HFFc6 (cell line): ENCODE data around the gene ZNF414. TPM values are rescaled to one million over a fixed set of nuclear protein-coding genes. Genes with fewer than 3 reads are reported as not detected.
A peak's percentile ranks its signal among the peaks of the same experiment; 100 is the strongest.

Experiments used
- DNase-seq: peaks from one replicate; pipeline ENCODE4 v3.0.0-alpha.2; 2018
- H3K27ac Mint-ChIP-seq: 2 replicates; pipeline ENCODE4 v1.8.0; 2020; ENCODE audit warnings: mild to moderate bottlenecking, mixed read lengths
- H3K27me3 Mint-ChIP-seq: 2 replicates; pipeline ENCODE4 v1.8.0; 2021; ENCODE audit warnings: mild to moderate bottlenecking, moderate library complexity, mixed read lengths; ENCODE audit not compliant: insufficient read depth
- H3K36me3 Mint-ChIP-seq: 2 replicates; pipeline ENCODE4 v1.8.0; 2021; ENCODE audit warnings: low read depth, mixed read lengths
- H3K4me1 Mint-ChIP-seq: 2 replicates; pipeline ENCODE4 v1.8.0; 2020; ENCODE audit warnings: low read depth, mixed read lengths
- H3K4me3 Mint-ChIP-seq: 2 replicates; pipeline ENCODE4 v1.8.0; 2020; ENCODE audit warnings: mild to moderate bottlenecking, moderate library complexity, mixed read lengths
- H3K9me3 Mint-ChIP-seq: 2 replicates; pipeline ENCODE4 v1.8.0; 2020; ENCODE audit warnings: mild to moderate bottlenecking, mixed read lengths
- CTCF ChIP-seq: fragments of 200-600 bp; sonication (generic); IDR thresholded peaks from 2 replicates; pipeline ENCODE4 v1.5.0; 2021; ENCODE audit warnings: antibody characterized with exemption, mild to moderate bottlenecking
- total RNA-seq, 6 experiments: library from RNA; stranded (reverse); fragmentation: NEBNext Ultra II Directional; extraction: Animal tissue kit (Norgen Biotek cat#: 25700); gene quantifications; 2 replicates in 1 of 6; 3 replicates in 5 of 6; pipeline ENCODE4 v1.2.3, GENCODE V29; 2021

The ZNF414 gene
- total RNA-seq, 6 experiments from 2014 or later, result 20.1 to 27.2 (median 25.5) TPM

DNA sequence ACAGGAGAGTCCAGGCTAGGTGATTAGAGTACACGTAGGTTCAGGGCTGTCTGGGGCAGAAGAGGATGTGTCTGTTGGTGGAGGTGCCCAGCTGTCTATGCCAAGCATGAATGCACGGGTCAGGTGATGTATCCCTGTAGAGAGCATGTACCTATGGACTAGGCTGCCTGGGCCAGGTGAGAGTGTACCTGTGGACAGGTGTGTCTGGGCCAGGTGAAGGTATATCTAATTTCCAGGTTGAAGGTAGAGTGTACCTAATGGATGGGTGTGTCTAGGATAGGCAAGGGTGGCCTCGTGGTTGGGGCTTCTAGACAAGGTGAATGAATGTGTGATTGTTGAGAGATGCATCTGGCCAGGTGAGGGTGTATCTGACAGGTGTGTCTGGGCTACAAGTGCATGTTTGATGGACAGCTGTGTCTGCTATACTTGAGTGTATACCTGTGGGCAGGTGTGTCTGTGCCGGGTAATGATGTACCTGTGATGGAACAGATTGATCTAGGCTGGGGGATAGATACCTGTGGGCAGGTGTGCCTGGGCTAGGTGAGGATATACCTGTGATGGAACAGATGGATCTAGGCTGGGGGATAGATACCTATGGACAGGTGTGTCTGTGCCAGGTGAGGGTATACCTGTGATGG, 15.5 kb upstream of the ZNF414 start:
- peak overlapping the region; percentile 28; the same call in 1 of the 2 replicates for H3K4me3 Mint-ChIP-seq
- no peaks in the 10 kb centered on the region for H3K9me3 Mint-ChIP-seq
- no peak overlapping the region for H3K27ac Mint-ChIP-seq

DNA sequence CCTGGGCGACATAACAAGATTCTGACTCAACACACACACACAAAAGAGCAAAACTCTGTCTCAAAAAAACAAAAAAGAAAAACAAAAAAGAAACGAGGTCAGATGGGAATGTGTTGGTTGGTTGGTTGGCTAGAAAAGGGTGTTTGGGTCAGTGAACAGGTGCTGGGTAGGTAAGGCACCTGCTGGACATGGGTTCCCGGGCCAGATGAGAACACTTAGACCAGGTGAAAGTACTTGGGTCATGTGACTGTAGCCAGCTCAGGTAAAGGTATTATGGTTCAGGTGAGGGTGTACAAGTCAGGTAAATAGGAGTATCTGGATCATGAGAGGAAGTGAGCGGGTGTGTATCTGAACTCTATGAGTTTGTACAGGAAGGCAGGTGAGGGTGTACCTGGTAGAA, 14.5 kb upstream of the ZNF414 start:
- H3K27ac Mint-ChIP-seq, result no peak overlapping the region
- peaks cover 7% of the 10 kb centered on the region for H3K4me1 Mint-ChIP-seq
- no peak for TF ChIP-seq CTCF
- H3K27me3 Mint-ChIP-seq, result no peaks in the 10 kb centered on the region
- DNase-seq, result no peak
- H3K4me3 Mint-ChIP-seq, result no peak overlapping the region
- H3K36me3 Mint-ChIP-seq, result peaks cover 18% of the 10 kb centered on the region
- no peaks in the 10 kb centered on the region for H3K9me3 Mint-ChIP-seq

More for the DNA sequence above, 15.5 kb upstream of the ZNF414 start:
- TF ChIP-seq CTCF, result no peak
- Mint-ChIP-seq H3K36me3 (peaks cover 18% of the 10 kb centered on the region), H3K27me3 (no peaks in the 10 kb centered on the region), H3K4me1 (peaks cover 7% of the 10 kb centered on the region)
- DNase-seq, result no peak

GRCh38 chr19:8526345-8527091, 12.6 kb upstream of the ZNF414 start:
- peaks cover 7% of the 10 kb centered on the region for H3K4me1 Mint-ChIP-seq
- H3K27ac Mint-ChIP-seq, result peak overlapping the region; percentile 25; the same call in 1 of the 2 replicates
- DNase-seq, result peak; percentile 85
- H3K27me3 Mint-ChIP-seq, result peaks cover 1% of the 10 kb centered on the region; the same call in 1 of the 2 replicates
- no peaks in the 10 kb centered on the region for H3K9me3 Mint-ChIP-seq
- H3K4me3 Mint-ChIP-seq, result no peak overlapping the region
- no peak; the same call in 1 of the 2 replicates for TF ChIP-seq CTCF
- peaks cover 18% of the 10 kb centered on the region for H3K36me3 Mint-ChIP-seq

- Mint-ChIP-seq H3K27ac (no peak overlapping the region), H3K27me3 (peaks cover 1% of the 10 kb centered on the region; the same call in 1 of the 2 replicates), H3K9me3 (no peaks in the 10 kb centered on the region), H3K4me3 (no peak overlapping the region), H3K36me3 (peaks cover 18% of the 10 kb centered on the region), H3K4me1 (peaks cover 7% of the 10 kb centered on the region)
- no peak for DNase-seq
- TF ChIP-seq CTCF, result peak; percentile 70
These were observed 11.4 kb upstream of the ZNF414 start for GRCh38 chr19:8525401-8525684.

- Mint-ChIP-seq H3K36me3 (no peaks in the 10 kb centered on the region), H3K9me3 (no peaks in the 10 kb centered on the region), H3K4me1 (peaks cover 11% of the 10 kb centered on the region), H3K4me3 (no peak overlapping the region), H3K27me3 (peaks cover 1% of the 10 kb centered on the region; the same call in 1 of the 2 replicates), H3K27ac (no peak overlapping the region)
- TF ChIP-seq CTCF, result no peak
- DNase-seq, result no peak
These were observed 5.4 kb upstream of the ZNF414 start for GRCh38 chr19:8519388-8519787.
